ENCODE measurements around the gene MAX.

Gene MAX

DNA sequence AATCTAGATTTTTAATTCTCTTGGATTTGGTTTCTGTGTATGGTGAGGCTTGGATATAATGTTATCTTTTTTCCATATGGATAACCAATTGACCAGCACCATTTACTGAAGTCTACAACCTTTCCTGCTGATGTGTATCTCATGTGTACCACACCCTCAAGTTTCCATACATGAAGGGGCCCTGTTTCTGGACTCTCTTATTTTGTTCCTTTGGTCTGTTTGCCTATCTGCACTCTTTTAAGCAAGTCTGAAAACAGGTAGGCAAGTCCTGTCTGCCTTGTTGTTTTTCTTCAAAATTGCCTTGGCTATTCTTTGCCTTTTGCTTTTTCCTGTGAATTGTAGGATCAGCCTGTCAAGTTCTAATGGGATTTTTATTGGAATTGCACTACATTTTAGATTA lies 44.6 kb downstream of the MAX start:
- Histone ChIP-seq H3K79me2 (ENCODE audit: insufficient read depth, low read depth) (no peaks in the 10 kb centered on the region), H4K20me1 (ENCODE audit: insufficient read depth) (no peaks in the 10 kb centered on the region), H3K4me3 (IDR thresholded peaks at IDR 0.05; ENCODE audit: insufficient read depth, low read depth, low read length) (no peak overlapping the region), H3K27ac (no peak overlapping the region), H3K27me3 (ENCODE audit: insufficient read depth, low read depth) (no peaks in the 10 kb centered on the region), H3K4me2 (no peak overlapping the region), H3K36me3 (ENCODE audit: insufficient read depth) (no peaks in the 10 kb centered on the region), H3K9ac (no peak overlapping the region), H3K4me1 (ENCODE audit: low read depth, poor library complexity, severe bottlenecking) (no peaks in the 10 kb centered on the region), H2AFZ (ENCODE audit: low read depth) (no peak overlapping the region)
- TF ChIP-seq, protein P1, sequence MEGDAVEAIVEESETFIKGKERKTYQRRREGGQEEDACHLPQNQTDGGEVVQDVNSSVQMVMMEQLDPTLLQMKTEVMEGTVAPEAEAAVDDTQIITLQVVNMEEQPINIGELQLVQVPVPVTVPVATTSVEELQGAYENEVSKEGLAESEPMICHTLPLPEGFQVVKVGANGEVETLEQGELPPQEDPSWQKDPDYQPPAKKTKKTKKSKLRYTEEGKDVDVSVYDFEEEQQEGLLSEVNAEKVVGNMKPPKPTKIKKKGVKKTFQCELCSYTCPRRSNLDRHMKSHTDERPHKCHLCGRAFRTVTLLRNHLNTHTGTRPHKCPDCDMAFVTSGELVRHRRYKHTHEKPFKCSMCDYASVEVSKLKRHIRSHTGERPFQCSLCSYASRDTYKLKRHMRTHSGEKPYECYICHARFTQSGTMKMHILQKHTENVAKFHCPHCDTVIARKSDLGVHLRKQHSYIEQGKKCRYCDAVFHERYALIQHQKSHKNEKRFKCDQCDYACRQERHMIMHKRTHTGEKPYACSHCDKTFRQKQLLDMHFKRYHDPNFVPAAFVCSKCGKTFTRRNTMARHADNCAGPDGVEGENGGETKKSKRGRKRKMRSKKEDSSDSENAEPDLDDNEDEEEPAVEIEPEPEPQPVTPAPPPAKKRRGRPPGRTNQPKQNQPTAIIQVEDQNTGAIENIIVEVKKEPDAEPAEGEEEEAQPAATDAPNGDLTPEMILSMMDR (conservative IDR thresholded peaks at IDR 0.05; ENCODE audit: low read depth, low read length) = no peak

DNA sequence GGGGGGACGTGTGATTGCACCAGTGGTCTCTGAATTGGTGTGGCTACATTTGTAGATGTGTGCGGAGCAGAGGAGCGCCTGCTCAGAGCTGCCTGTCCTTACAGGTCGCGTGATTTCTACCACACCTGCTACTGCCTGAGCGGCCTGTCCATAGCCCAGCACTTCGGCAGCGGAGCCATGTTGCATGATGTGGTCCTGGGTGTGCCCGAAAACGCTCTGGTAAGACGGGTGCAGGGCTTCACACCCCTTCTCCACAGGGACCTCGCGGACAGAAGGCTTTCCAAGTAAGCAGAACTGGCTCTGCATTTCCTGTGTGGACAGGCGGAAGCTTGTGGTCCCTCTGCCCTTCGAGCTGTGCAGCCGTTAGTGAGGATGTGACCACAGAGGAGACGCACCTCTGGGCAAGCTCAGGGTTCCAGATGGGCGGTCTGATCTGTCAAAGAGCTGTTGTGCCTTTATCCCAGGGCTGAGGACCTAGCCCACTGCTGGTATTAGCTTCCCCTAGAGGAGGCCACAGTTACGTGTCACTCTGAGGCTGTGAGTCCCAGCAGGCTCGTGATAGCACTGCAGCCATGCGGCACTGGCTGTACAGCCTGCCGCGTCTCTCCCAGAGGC lies 47.7 kb downstream of the MAX start:
- Histone ChIP-seq H3K4me3 (IDR thresholded peaks at IDR 0.05; ENCODE audit: insufficient read depth, low read depth, low read length) (no peak overlapping the region), H4K20me1 (ENCODE audit: insufficient read depth) (no peaks in the 10 kb centered on the region)

DNA sequence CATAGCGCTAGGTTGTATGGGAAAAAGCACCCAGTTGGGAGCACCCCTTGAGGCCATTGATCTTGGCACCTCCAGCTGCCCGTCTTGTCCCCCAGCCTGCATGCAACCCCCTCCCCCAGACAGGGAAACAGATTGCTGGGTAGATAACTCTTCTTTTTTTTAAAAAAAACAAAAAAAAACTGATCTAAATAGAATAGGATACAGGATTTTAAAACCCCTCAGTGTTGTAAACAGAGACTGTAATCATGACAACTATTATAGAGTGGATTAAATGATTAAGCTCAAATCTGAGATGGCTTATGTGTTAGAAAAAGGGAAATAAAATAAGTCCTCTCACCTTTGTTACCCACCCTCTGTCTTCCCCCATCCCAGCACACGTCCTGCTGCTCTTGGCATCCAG lies 48.9 kb downstream of the MAX start:
- Histone ChIP-seq H3K4me2 (no peak overlapping the region), H3K36me3 (ENCODE audit: insufficient read depth) (no peaks in the 10 kb centered on the region), H3K4me1 (ENCODE audit: low read depth, poor library complexity, severe bottlenecking) (no peaks in the 10 kb centered on the region), H4K20me1 (ENCODE audit: insufficient read depth) (no peaks in the 10 kb centered on the region), H3K27me3 (ENCODE audit: insufficient read depth, low read depth) (no peaks in the 10 kb centered on the region), H3K4me3 (IDR thresholded peaks at IDR 0.05; ENCODE audit: insufficient read depth, low read depth, low read length) (no peak overlapping the region), H3K27ac (no peak overlapping the region), H2AFZ (ENCODE audit: low read depth) (no peak overlapping the region), H3K79me2 (ENCODE audit: insufficient read depth, low read depth) (no peaks in the 10 kb centered on the region), H3K9ac (no peak overlapping the region)
- TF ChIP-seq, protein P1 (conservative IDR thresholded peaks at IDR 0.05; ENCODE audit: low read depth, low read length) = no peak

More for the DNA sequence above, 47.7 kb downstream of the MAX start:
- no peaks in the 10 kb centered on the region for H3K79me2 ChIP-seq (ENCODE audit: insufficient read depth, low read depth)
- no peaks in the 10 kb centered on the region for H3K27me3 ChIP-seq (ENCODE audit: insufficient read depth, low read depth)
- no peaks in the 10 kb centered on the region for H3K36me3 ChIP-seq (ENCODE audit: insufficient read depth)
- no peak overlapping the region for H3K4me2 ChIP-seq
- TF ChIP-seq, protein P1 (conservative IDR thresholded peaks at IDR 0.05; ENCODE audit: low read depth, low read length) = no peak
- no peak overlapping the region for H2AFZ ChIP-seq (ENCODE audit: low read depth)
- H3K4me1 ChIP-seq (ENCODE audit: low read depth, poor library complexity, severe bottlenecking) = no peaks in the 10 kb centered on the region
- H3K9ac ChIP-seq = no peak overlapping the region
- no peak overlapping the region for H3K27ac ChIP-seq

DNA sequence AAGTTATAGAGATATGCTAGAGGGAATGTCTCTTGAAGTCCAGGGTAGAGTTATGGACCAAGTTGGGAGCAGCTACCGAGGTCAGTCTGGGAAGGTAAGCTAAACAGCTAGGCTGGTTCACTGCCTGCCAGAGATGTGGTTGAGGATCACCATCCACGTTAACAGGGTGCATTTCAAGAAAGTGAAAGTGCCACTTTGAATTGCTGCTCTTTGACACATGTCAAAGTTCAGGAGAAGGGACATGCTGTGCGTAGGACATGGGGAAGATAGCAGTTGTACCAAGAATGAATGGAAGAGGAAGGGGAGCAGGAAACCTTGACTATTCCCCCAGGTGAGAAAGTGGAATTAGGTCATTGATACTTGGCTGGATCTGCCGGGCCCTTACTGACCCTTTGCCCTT lies 49.5 kb downstream of the MAX start:
- Histone ChIP-seq H3K4me1 (ENCODE audit: low read depth, poor library complexity, severe bottlenecking) (no peaks in the 10 kb centered on the region), H3K79me2 (ENCODE audit: insufficient read depth, low read depth) (no peaks in the 10 kb centered on the region)
- TF ChIP-seq, protein P1 (conservative IDR thresholded peaks at IDR 0.05; ENCODE audit: low read depth, low read length) = no peak

More for the DNA sequence above, 49.5 kb downstream of the MAX start:
- no peak overlapping the region for H3K4me3 ChIP-seq (IDR thresholded peaks at IDR 0.05; ENCODE audit: insufficient read depth, low read depth, low read length)
- H3K36me3 ChIP-seq (ENCODE audit: insufficient read depth) = no peaks in the 10 kb centered on the region
- H3K9ac ChIP-seq = no peak overlapping the region
- no peaks in the 10 kb centered on the region for H4K20me1 ChIP-seq (ENCODE audit: insufficient read depth)
- no peak overlapping the region for H3K4me2 ChIP-seq
- no peak overlapping the region for H2AFZ ChIP-seq (ENCODE audit: low read depth)
- H3K27ac ChIP-seq = no peak overlapping the region
- H3K27me3 ChIP-seq (ENCODE audit: insufficient read depth, low read depth) = no peaks in the 10 kb centered on the region
